ENCODE measurements around the gene ANKRD50. TPM values are rescaled to one million over a fixed set of nuclear protein-coding genes. Genes with fewer than 3 reads are reported as not detected.

Gene ANKRD50
- total RNA-seq, 1 experiment from 2014 or later, result 16.5 TPM

DNA sequence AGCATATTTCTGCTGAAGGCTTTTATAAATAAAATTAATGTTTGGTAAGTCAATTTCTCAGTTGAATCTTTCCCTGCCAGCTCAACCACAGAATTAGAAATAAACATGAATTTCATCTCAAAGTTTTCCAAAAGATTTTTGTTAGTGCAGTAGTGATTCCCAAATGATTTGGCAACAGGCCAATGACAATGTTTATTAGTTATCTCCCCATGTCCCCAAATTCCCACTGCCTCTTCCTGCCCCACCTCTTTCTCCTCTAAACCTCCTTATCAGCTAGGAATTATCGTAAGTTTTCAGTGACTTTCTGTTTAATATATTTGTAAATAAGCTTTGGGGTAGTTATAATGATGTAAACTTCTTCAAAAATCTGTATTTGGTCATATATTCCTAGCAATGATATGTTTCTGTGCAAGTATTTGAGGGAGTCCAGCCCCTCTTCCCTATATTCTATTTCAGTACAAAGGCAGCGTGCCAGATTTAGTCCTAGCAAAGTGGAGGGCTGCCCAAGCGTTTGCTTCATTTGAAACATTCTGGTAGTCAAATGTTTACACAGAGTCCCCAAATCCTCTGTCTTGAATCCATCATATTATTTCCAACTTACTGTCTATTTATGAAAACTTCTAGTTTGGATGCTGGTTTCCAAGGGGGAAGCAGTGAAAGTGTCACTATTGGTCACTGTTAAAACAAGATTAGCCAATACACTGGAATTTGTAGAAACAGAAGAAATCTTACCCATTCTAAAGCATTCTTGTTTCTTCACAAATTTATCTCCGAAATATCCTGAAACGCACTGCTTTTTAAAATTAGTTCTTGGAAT, 33.7 kb upstream of the ANKRD50 start (continued):
- TF ChIP-seq, protein P1, sequence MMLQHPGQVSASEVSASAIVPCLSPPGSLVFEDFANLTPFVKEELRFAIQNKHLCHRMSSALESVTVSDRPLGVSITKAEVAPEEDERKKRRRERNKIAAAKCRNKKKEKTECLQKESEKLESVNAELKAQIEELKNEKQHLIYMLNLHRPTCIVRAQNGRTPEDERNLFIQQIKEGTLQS (IDR thresholded peaks at IDR 0.05), result no peak
- TF ChIP-seq, protein P2, sequence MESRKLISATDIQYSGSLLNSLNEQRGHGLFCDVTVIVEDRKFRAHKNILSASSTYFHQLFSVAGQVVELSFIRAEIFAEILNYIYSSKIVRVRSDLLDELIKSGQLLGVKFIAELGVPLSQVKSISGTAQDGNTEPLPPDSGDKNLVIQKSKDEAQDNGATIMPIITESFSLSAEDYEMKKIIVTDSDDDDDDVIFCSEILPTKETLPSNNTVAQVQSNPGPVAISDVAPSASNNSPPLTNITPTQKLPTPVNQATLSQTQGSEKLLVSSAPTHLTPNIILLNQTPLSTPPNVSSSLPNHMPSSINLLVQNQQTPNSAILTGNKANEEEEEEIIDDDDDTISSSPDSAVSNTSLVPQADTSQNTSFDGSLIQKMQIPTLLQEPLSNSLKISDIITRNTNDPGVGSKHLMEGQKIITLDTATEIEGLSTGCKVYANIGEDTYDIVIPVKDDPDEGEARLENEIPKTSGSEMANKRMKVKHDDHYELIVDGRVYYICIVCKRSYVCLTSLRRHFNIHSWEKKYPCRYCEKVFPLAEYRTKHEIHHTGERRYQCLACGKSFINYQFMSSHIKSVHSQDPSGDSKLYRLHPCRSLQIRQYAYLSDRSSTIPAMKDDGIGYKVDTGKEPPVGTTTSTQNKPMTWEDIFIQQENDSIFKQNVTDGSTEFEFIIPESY (IDR thresholded peaks at IDR 0.05; ENCODE audit: extremely low read depth, insufficient replicate concordance, low read length), result no peak
- TF ChIP-seq EZH2phosphoT487 (IDR thresholded peaks at IDR 0.05; ENCODE audit: borderline replicate concordance), result no peak

DNA sequence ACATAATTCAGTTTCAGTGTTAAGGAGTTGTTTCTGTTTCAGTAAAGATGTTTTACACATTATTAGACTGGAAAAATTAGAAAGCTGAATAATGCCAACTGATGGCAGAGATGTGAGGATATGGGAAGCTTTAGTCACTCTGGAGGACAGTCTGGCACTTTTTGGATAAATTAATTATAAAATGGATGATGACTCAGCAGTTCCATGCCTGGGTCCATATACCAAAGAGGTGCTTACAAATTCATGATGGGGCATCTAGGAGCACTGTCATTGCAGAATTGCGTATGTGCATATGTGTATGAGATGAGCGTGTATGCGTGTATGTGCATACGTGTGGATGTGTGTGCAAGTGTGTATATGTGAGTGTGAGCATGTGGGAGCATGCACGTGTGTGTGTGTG, 31.2 kb upstream of the ANKRD50 start:
- Histone ChIP-seq H3K4me3 (replicated peaks in 1 of 2; ENCODE audit: low read depth in 1 of 2, low read length in 2 of 2) (no peak overlapping the region), H4K20me1 (ENCODE audit: insufficient read depth) (no peaks in the 10 kb centered on the region), H3K79me2 (ENCODE audit: insufficient read depth, low read length) (no peaks in the 10 kb centered on the region), H3K9ac (ENCODE audit: low read length) (no peak overlapping the region), H3K4me1 (ENCODE audit: control insufficient read depth in 1 of 2, insufficient read depth in 2 of 2, low read length in 2 of 2) (no peaks in the 10 kb centered on the region), H3K27ac (ENCODE audit: low read depth, low read length) (no peak overlapping the region), H3K4me2 (ENCODE audit: low read length) (no peak overlapping the region), H3K36me3 (ENCODE audit: control insufficient read depth in 1 of 2, insufficient read depth in 2 of 2, low read length in 2 of 2) (no peaks in the 10 kb centered on the region), H3K9me3 (ENCODE audit: control insufficient read depth in 1 of 2, insufficient read depth in 1 of 2, low read depth in 1 of 2, low read length in 2 of 2) (no peaks in the 10 kb centered on the region), H2AFZ (ENCODE audit: low read depth, low read length, poor library complexity, severe bottlenecking) (no peak overlapping the region), H3K9me2 (ENCODE audit: insufficient read depth) (no peaks in the 10 kb centered on the region), H3K27me3 (ENCODE audit: insufficient read depth, low read length) (no peaks in the 10 kb centered on the region)
- ChIA-PET CTCF (no interaction called here), RAD21 (ENCODE audit: low non-redundant PET in 1 of 2, low total read pairs in 2 of 2, uncharacterized antibody in 2 of 2, unreplicated experiment in 2 of 2) (no interaction called here), POLR2A (no interaction called here)
- no TSS peak for BruUV-seq (replicated peaks)
- DNase-seq (ENCODE audit: low read depth, low spot score), result no peak
- intact Hi-C loops (cut with micrococcal nuclease), result no loop called here
- ATAC-seq, result no peak
- TF ChIP-seq SIN3A (IDR thresholded peaks at IDR 0.05; ENCODE audit: low read depth) (no peak), CEBPB (IDR thresholded peaks at IDR 0.05; ENCODE audit: low read depth) (no peak), RAD21 (IDR thresholded peaks at IDR 0.05; ENCODE audit: low read depth) (no peak), CBX3 (IDR thresholded peaks at IDR 0.05; ENCODE audit: low read depth) (no peak), ELF1 (IDR thresholded peaks at IDR 0.05; ENCODE audit: borderline replicate concordance, low read depth) (no peak), ZNF274 (IDR thresholded peaks at IDR 0.05; ENCODE audit: low read depth, low read length) (no peak), YY1 (IDR thresholded peaks at IDR 0.05; ENCODE audit: extremely low read depth, insufficient replicate concordance, low read depth, low read length) (no peak), EZH2 (IDR thresholded peaks at IDR 0.05) (no peak), SP1 (IDR thresholded peaks at IDR 0.05; ENCODE audit: low read depth) (no peak), EGR1 (IDR thresholded peaks at IDR 0.05; ENCODE audit: low read depth) (no peak), ZFX (IDR thresholded peaks at IDR 0.05) (no peak), SRF (IDR thresholded peaks at IDR 0.05; ENCODE audit: low read depth) (no peak), POLR2AphosphoS5 (IDR thresholded peaks at IDR 0.05; ENCODE audit: low read depth, low read length) (no peak), POLR2A (IDR thresholded peaks at IDR 0.05; ENCODE audit: borderline replicate concordance, extremely low read depth, insufficient read depth, insufficient read length) (no peak), JUND (IDR thresholded peaks at IDR 0.05) (no peak)
- TF ChIP-seq, protein P3, sequence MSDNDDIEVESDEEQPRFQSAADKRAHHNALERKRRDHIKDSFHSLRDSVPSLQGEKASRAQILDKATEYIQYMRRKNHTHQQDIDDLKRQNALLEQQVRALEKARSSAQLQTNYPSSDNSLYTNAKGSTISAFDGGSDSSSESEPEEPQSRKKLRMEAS (IDR thresholded peaks at IDR 0.05), result no peak
- TF ChIP-seq, protein P2 (IDR thresholded peaks at IDR 0.05; ENCODE audit: extremely low read depth, insufficient replicate concordance, low read length), result no peak
- TF ChIP-seq, protein P4, sequence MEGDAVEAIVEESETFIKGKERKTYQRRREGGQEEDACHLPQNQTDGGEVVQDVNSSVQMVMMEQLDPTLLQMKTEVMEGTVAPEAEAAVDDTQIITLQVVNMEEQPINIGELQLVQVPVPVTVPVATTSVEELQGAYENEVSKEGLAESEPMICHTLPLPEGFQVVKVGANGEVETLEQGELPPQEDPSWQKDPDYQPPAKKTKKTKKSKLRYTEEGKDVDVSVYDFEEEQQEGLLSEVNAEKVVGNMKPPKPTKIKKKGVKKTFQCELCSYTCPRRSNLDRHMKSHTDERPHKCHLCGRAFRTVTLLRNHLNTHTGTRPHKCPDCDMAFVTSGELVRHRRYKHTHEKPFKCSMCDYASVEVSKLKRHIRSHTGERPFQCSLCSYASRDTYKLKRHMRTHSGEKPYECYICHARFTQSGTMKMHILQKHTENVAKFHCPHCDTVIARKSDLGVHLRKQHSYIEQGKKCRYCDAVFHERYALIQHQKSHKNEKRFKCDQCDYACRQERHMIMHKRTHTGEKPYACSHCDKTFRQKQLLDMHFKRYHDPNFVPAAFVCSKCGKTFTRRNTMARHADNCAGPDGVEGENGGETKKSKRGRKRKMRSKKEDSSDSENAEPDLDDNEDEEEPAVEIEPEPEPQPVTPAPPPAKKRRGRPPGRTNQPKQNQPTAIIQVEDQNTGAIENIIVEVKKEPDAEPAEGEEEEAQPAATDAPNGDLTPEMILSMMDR (IDR thresholded peaks at IDR 0.05 in 2 of 3, conservative IDR thresholded peaks at IDR 0.05 in 1 of 3; ENCODE audit: borderline replicate concordance in 1 of 3, insufficient read depth in 1 of 3, low read depth in 2 of 3, low read length in 2 of 3), result no peak

Measured in HCT116 (cell line).